Measurements from ENCODE around the gene ABCB9.

The ABCB9 gene

GRCh38 chr12:122985338-122986257 is 19.3 kb upstream of the ABCB9 start:
- TF ChIP-seq CTCF (conservative IDR thresholded peaks at IDR 0.05; ENCODE audit: control insufficient read depth, insufficient read depth, low read depth, low read length), result no peak
- no peak overlapping the region for H3K4me3 ChIP-seq (ENCODE audit: control insufficient read depth, low read depth, low read length)
- no peak for DNase-seq (ENCODE audit: low read depth)

GRCh38 chr12:122984612-122985337 is 18.5 kb upstream of the ABCB9 start:
- H3K4me3 ChIP-seq (ENCODE audit: control insufficient read depth, low read depth, low read length), result no peak overlapping the region
- TF ChIP-seq CTCF (conservative IDR thresholded peaks at IDR 0.05; ENCODE audit: control insufficient read depth, insufficient read depth, low read depth, low read length), result no peak
- DNase-seq (ENCODE audit: low read depth), result peak; percentile 33

GRCh38 chr12:122983789-122984515 is 17.7 kb upstream of the ABCB9 start:
- DNase-seq (ENCODE audit: low read depth), result no peak
- TF ChIP-seq CTCF (conservative IDR thresholded peaks at IDR 0.05; ENCODE audit: control insufficient read depth, insufficient read depth, low read depth, low read length), result no peak
- no peak overlapping the region for H3K4me3 ChIP-seq (ENCODE audit: control insufficient read depth, low read depth, low read length)

GRCh38 chr12:122982963-122983788 is 16.9 kb upstream of the ABCB9 start:
- DNase-seq (ENCODE audit: low read depth), result no peak
- no peak for TF ChIP-seq CTCF (conservative IDR thresholded peaks at IDR 0.05; ENCODE audit: control insufficient read depth, insufficient read depth, low read depth, low read length)
- H3K4me3 ChIP-seq (ENCODE audit: control insufficient read depth, low read depth, low read length), result no peak overlapping the region

- no peak for TF ChIP-seq CTCF (conservative IDR thresholded peaks at IDR 0.05; ENCODE audit: control insufficient read depth, insufficient read depth, low read depth, low read length)
- H3K4me3 ChIP-seq (ENCODE audit: control insufficient read depth, low read depth, low read length), result peak overlapping the region; percentile 75
- DNase-seq (ENCODE audit: low read depth), result no peak
These were observed 16.2 kb upstream of the ABCB9 start for GRCh38 chr12:122982477-122982815.

Measured in fibroblast of mammary gland (primary cell).